ENCODE data around the gene NDRG4. TPM values are rescaled to one million over a fixed set of nuclear protein-coding genes. Genes with fewer than 3 reads are reported as not detected.
A peak's percentile ranks its signal among the peaks of the same experiment; 100 is the strongest.

NDRG4 gene
- total RNA-seq, 1 experiment from 2014 or later, result 6.1 TPM

DNA sequence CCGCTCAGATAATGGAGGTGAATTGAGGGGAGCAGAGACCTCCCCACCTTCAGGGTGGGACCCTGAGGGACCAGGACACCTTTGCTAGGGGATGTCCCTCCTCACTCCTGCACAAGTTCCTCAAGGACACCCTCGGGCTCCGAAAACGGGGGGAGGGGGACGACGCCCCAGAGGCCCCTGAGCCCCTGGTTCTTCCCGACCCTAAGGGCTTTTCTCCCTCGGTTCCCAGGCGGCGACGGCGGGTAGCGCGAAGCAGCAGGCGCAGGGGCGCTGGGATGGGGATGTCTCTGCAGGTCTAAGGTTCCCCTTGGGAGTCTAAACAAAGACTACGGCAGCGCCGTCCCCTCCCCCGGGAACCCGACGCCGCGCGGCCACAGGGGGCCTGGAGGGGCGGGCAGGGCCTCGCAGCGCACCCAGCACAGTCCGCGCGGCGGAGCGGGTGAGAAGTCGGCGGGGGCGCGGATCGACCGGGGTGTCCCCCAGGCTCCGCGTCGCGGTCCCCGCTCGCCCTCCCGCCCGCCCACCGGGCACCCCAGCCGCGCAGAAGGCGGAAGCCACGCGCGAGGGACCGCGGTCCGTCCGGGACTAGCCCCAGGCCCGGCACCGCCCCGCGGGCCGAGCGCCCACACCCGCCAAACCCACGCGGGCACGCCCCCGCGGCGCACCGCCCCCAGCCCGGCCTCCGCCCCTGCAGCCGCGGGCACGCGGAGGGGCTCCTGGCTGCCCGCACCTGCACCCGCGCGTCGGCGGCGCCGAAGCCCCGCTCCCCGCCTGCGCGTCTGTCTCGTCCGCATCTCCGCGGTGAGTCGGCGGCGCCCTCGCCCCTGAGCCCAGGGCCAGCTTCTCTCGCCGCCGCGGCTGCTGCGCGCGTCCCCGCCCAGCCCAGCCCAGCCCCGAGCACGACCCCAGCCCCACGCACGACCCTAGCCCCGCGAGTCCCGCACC is 36.7 kb upstream of the NDRG4 start:
- CTCF ChIA-PET, result no interaction called here
- intact Hi-C loops (cut with micrococcal nuclease; ENCODE audit: unreplicated experiment), result no loop called here
- H3K27ac Mint-ChIP-seq (ENCODE audit: unreplicated experiment), result no peak overlapping the region
- H3K36me3 Mint-ChIP-seq (ENCODE audit: insufficient read depth, unreplicated experiment), result peaks cover 18% of the 10 kb centered on the region
- no peaks in the 10 kb centered on the region for H3K9me3 Mint-ChIP-seq (ENCODE audit: low read depth, unreplicated experiment)
- peaks cover 66% of the 10 kb centered on the region for H3K27me3 Mint-ChIP-seq (ENCODE audit: unreplicated experiment)
- BruUV-seq (replicated peaks), result no TSS peak
- peak; percentile 24 for DNase-seq
- peaks cover 24% of the 10 kb centered on the region for H3K4me1 Mint-ChIP-seq (ENCODE audit: low read depth, unreplicated experiment)
- TF ChIP-seq, protein P1, sequence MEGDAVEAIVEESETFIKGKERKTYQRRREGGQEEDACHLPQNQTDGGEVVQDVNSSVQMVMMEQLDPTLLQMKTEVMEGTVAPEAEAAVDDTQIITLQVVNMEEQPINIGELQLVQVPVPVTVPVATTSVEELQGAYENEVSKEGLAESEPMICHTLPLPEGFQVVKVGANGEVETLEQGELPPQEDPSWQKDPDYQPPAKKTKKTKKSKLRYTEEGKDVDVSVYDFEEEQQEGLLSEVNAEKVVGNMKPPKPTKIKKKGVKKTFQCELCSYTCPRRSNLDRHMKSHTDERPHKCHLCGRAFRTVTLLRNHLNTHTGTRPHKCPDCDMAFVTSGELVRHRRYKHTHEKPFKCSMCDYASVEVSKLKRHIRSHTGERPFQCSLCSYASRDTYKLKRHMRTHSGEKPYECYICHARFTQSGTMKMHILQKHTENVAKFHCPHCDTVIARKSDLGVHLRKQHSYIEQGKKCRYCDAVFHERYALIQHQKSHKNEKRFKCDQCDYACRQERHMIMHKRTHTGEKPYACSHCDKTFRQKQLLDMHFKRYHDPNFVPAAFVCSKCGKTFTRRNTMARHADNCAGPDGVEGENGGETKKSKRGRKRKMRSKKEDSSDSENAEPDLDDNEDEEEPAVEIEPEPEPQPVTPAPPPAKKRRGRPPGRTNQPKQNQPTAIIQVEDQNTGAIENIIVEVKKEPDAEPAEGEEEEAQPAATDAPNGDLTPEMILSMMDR (IDR thresholded peaks at IDR 0.05; ENCODE audit: unreplicated experiment), result no peak
- peak overlapping the region; percentile 69 for H3K4me3 Mint-ChIP-seq (ENCODE audit: low read depth, unreplicated experiment)

DNA sequence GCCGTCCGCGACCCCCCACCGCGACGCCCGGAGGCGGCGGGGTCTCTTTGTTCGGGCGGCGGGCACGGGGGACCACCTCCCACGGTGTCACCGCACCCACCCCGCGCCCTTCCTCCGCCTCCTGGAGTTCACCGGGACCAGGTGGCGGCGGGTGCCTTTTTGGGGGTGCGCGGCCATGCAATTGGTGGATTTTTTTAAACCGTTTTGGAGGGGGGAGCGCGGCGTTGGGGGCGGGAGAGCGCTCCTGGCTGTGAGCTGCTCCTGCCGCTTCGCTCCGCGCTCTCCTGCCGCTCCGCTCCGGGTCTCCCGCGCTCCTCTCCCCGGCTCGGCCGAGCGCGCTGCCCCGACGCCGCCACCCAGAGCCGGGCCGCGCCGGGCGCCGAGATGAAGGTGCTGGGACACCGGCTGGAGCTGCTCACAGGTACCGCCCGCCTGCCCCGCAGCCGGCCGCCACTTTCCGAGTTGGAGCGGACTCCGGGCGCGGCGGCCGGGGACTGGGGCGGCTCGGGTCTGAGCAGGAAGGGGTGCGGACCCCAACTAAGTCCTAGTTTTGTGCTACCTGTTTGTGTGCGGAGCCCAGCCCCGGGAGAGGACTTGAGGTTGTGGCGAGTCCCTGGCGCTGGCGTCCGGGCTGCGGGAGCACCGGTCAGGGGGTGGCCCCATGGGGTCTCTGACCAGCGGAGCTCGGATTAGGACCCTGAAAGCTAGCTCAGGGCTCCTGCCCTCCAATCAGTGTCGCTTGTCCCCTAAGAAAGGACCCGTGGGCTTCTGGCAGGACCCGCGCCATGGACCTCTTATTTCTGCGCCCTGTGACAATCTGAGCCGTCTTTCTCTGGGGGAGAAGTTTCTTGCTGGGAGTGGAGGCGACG is 35.7 kb upstream of the NDRG4 start:
- TF ChIP-seq, protein P1 (IDR thresholded peaks at IDR 0.05; ENCODE audit: unreplicated experiment), result no peak
- DNase-seq, result peak; percentile 53
- H3K36me3 Mint-ChIP-seq (ENCODE audit: insufficient read depth, unreplicated experiment), result peaks cover 14% of the 10 kb centered on the region
- H3K4me1 Mint-ChIP-seq (ENCODE audit: low read depth, unreplicated experiment), result peaks cover 18% of the 10 kb centered on the region
- peak overlapping the region; percentile 69 for H3K4me3 Mint-ChIP-seq (ENCODE audit: low read depth, unreplicated experiment)
- no peaks in the 10 kb centered on the region for H3K9me3 Mint-ChIP-seq (ENCODE audit: low read depth, unreplicated experiment)
- BruUV-seq (replicated peaks), result no TSS peak
- intact Hi-C loops (cut with micrococcal nuclease; ENCODE audit: unreplicated experiment), result no loop called here
- H3K27me3 Mint-ChIP-seq (ENCODE audit: unreplicated experiment), result peaks cover 76% of the 10 kb centered on the region
- peak overlapping the region; percentile 50 for H3K27ac Mint-ChIP-seq (ENCODE audit: unreplicated experiment)
- CTCF ChIA-PET, result interaction anchor here (0.6 kb wide), 1 partner anchor 344 kb away, joined by 3 read pairs; no protein-coding TSS in a partner anchor

DNA sequence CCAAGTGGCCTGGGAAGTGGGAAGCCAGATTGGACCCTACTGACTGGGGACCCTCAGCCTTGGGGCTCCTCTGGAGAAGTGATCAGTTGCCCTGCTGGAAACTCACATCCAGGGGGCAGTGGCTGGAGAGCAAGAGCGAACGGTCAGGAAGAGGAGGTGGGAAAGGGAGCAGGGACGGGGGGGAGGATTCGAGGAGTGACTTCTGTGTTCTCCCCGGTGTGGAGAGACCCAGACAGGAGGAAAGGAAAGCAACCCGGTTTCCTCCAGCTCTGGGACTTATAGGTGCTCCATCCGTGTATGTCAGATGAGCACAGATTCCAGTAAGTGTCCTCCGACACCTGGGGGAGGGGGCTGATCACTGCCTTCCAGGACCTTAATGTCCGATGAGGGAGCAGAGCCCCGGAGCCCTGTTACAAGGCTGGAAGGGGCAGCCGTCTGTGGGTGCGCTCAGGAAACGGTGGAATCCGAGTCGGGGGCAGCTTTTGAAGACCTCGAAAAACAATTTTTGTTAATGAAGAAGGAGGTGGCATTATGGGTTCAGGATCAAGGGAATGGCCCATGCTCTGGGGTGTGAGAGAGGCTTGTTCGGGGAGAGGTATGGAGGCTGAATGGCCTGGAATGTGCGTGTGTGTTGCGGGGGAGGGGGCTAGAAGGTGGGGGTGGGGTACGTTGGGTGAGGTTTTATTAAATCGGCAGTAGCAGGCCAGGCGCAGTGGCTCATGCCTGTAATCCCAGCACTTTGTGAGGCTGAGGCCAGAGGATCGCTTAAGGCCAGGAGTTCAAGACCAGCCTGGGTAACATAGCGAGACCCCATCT is 34.8 kb upstream of the NDRG4 start:
- TF ChIP-seq, protein P1 (IDR thresholded peaks at IDR 0.05; ENCODE audit: unreplicated experiment), result no peak
- peaks cover 84% of the 10 kb centered on the region for H3K27me3 Mint-ChIP-seq (ENCODE audit: unreplicated experiment)
- peak; percentile 27 for DNase-seq
- BruUV-seq (replicated peaks), result no TSS peak
- intact Hi-C loops (cut with micrococcal nuclease; ENCODE audit: unreplicated experiment), result no loop called here
- H3K36me3 Mint-ChIP-seq (ENCODE audit: insufficient read depth, unreplicated experiment), result peaks cover 10% of the 10 kb centered on the region
- H3K27ac Mint-ChIP-seq (ENCODE audit: unreplicated experiment), result peak overlapping the region; percentile 50
- peaks cover 11% of the 10 kb centered on the region for H3K4me1 Mint-ChIP-seq (ENCODE audit: low read depth, unreplicated experiment)
- CTCF ChIA-PET, result no interaction called here
- H3K4me3 Mint-ChIP-seq (ENCODE audit: low read depth, unreplicated experiment), result peak overlapping the region; percentile 69
- no peaks in the 10 kb centered on the region for H3K9me3 Mint-ChIP-seq (ENCODE audit: low read depth, unreplicated experiment)

DNA sequence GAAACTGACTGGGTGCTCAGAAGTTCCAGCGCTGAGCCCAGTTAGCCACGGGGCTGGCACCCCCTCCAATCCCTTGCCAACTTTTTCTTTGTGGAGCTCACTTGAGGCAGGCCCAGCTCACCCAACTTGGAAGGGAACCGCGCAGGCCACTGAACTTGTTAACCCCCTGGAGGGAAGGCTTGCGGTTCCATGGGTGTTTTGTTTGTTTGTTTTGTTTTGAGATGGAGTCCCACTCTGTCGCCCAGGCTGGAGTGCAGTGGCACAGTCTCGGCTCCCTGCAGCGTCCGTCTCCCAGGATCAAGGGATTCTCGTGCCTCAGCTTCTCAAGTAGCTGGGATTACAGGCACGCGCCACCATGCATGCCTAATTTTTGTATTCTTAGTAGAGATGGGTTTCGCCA is 34.1 kb upstream of the NDRG4 start:
- DNase-seq, result no peak
- CTCF ChIA-PET, result no interaction called here
- BruUV-seq (replicated peaks), result no TSS peak
- peaks cover 11% of the 10 kb centered on the region for H3K4me1 Mint-ChIP-seq (ENCODE audit: low read depth, unreplicated experiment)
- TF ChIP-seq, protein P1 (IDR thresholded peaks at IDR 0.05; ENCODE audit: unreplicated experiment), result no peak
- H3K4me3 Mint-ChIP-seq (ENCODE audit: low read depth, unreplicated experiment), result no peak overlapping the region
- H3K27me3 Mint-ChIP-seq (ENCODE audit: unreplicated experiment), result peaks cover 91% of the 10 kb centered on the region
- intact Hi-C loops (cut with micrococcal nuclease; ENCODE audit: unreplicated experiment), result no loop called here
- no peaks in the 10 kb centered on the region for H3K9me3 Mint-ChIP-seq (ENCODE audit: low read depth, unreplicated experiment)
- peaks cover 10% of the 10 kb centered on the region for H3K36me3 Mint-ChIP-seq (ENCODE audit: insufficient read depth, unreplicated experiment)
- no peak overlapping the region for H3K27ac Mint-ChIP-seq (ENCODE audit: unreplicated experiment)
